Spleen (tissue), 7 donors: ENCODE results near the gene NEAT1.

Experiments
- CTCF ChIP-seq, 11 experiments: fragments of 200-600 bp in 7 of 11; fragments of 450-650 bp in 4 of 11; sonication (generic) in 4 of 11; IDR thresholded peaks in 8 of 11; conservative IDR thresholded peaks in 3 of 11; 1 replicate in 7 of 11; 2 replicates in 4 of 11; pipeline versions ENCODE4 v1.4.0 to v1.8.0; 2016 to 2021; ENCODE audit warnings: antibody characterized with exemption in 11 of 11, inconsistent platforms in 4 of 11, mild to moderate bottlenecking in 1 of 11
- POLR2A ChIP-seq, 3 donors: fragments of 450-650 bp; IDR thresholded peaks; one replicate each; pipeline ENCODE4 v1.5.1; 2017; ENCODE audit warnings: antibody characterized with exemption in 3 of 3, mild to moderate bottlenecking in 1 of 3
- POLR2AphosphoS5 ChIP-seq, 3 donors: sonication (generic); formaldehyde crosslinking; IDR thresholded peaks; one replicate each; pipeline ENCODE4 v1.5.1; 2017; ENCODE audit warnings: antibody characterized with exemption in 3 of 3
- donor health status: DM: no; HTN: no; CAD: no; lungs with moderate emphysema.
- donor health status: DM: no; HTN: no; CAD: no.
- donor health status: DM: no; HTN: no; CAD: no.

DNA sequence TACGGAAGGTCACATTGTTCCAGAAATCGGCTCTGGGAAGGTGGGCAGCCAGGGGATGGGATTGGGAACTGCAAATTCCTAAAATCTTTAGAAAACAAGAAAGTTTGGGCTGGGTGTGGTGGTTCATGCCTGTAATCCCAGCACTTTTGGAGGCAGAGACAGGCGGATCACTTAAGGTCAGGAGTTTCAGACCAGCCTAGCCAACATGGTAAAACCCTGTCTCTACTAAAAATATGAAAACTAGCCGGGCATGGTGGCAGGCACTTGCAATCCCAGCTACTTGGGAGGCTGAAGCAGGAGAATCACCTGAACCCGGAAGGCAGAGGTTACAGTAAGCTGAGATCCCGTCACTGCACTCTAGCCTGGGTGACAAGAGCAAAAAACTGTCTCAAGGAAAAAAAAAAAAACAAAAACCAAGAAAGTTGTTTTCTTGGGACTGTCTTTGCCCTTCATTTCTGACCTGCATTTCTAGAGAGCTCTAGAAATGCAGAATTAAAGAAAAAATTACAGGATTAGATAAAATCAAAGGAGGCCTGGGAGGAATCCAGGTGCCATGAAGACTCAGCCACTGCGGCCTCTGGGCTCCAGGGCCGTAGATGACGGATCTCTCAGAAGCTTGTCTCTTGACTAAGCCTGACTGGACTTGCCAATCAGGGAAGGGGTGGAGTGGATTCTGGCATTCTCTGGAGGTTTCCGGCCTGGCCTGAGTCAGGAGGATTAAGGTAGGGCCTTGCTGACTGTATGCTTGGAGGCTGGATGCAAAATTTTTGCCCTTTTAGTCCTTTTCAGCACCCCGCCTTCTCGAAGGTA lies 71.0 kb downstream of the NEAT1 start:
- no peak for TF ChIP-seq CTCF (IDR thresholded peaks at IDR 0.05 in 8 of 11, conservative IDR thresholded peaks at IDR 0.05 in 3 of 11)
- peak in 1 of 3 donors; percentile 36 for TF ChIP-seq POLR2AphosphoS5 (IDR thresholded peaks at IDR 0.05)
- no peak for TF ChIP-seq POLR2A (IDR thresholded peaks at IDR 0.05)
